Common myeloid progenitor, CD34-positive (primary cell): ENCODE data around the gene PLA2G4D.
"Not testable (repeated sequence)": the region's sequence is repeated elsewhere in the genome, so short reads cannot be mapped to it uniquely, and the experiment has no call there.

Experiments used
- CTCF ChIA-PET: fragments of 350-600 bp; sonication (Branson Sonifier 250); formaldehyde crosslinking; loops from one replicate; lab custom pipeline; 2021; ENCODE audit warnings: antibody characterized with exemption; lab: Charles Lee
- POLR2A ChIA-PET: fragments of 350-600 bp; sonication (Branson Sonifier 250); formaldehyde crosslinking; loops from one replicate; lab custom pipeline; 2021; ENCODE audit warnings: antibody characterized with exemption; lab: Charles Lee
- DNase-seq, 3 donors: peaks; one replicate each; pipeline versions ENCODE4 v3.0.0 to v3.0.0-alpha.2; 2013
- H3K27ac ChIP-seq, 2 experiments: 1 replicate in 1 of 2; 2 replicates in 1 of 2; pipeline ENCODE4 v1.7.0; 2013; ENCODE audit warnings: inconsistent platforms in 2 of 2, low read length in 2 of 2, mild to moderate bottlenecking in 2 of 2, low read depth in 1 of 2, moderate library complexity in 1 of 2; ENCODE audit not compliant: severe bottlenecking in 2 of 2, insufficient read depth in 1 of 2, poor library complexity in 1 of 2
- H3K27me3 ChIP-seq, 5 experiments: replicated peaks in 2 of 5; 1 replicate in 3 of 5; 2 replicates in 2 of 5; pipeline versions ENCODE4 v1.6.1 to v1.7.0; 2013; ENCODE audit warnings: low read length in 4 of 5, mild to moderate bottlenecking in 2 of 5, moderate library complexity in 2 of 5, inconsistent platforms in 1 of 5; ENCODE audit not compliant: insufficient read depth in 5 of 5, control insufficient read depth in 4 of 5
- H3K36me3 ChIP-seq, 4 experiments: 1 replicate in 2 of 4; 2 replicates in 2 of 4; pipeline versions ENCODE4 v1.6.1 to v1.7.0; 2013; ENCODE audit warnings: low read length in 3 of 4, control low read depth in 1 of 4, mild to moderate bottlenecking in 1 of 4; ENCODE audit not compliant: control insufficient read depth in 4 of 4, insufficient read depth in 4 of 4
- H3K4me1 ChIP-seq, 4 experiments: 1 replicate in 3 of 4; 2 replicates in 1 of 4; pipeline versions ENCODE4 v1.6.1 to v1.7.1; 2013; ENCODE audit warnings: low read length in 3 of 4, mild to moderate bottlenecking in 3 of 4, control low read depth in 1 of 4, inconsistent platforms in 1 of 4, moderate library complexity in 1 of 4; ENCODE audit not compliant: control insufficient read depth in 4 of 4, insufficient read depth in 4 of 4; ENCODE audit errors: control extremely low read depth in 1 of 4
- H3K4me3 ChIP-seq, 7 experiments: 1 replicate in 4 of 7; 2 replicates in 3 of 7; pipeline versions ENCODE4 v1.5.1 to v1.7.0; 2013; ENCODE audit warnings: mild to moderate bottlenecking in 7 of 7, low read length in 6 of 7, moderate library complexity in 6 of 7, inconsistent platforms in 2 of 7, low read depth in 2 of 7, control low read depth in 1 of 7; ENCODE audit not compliant: insufficient read depth in 4 of 7, control insufficient read depth in 1 of 7; ENCODE audit errors: extremely low read depth in 1 of 7
- H3K9me3 ChIP-seq, 5 experiments: 1 replicate in 4 of 5; 2 replicates in 1 of 5; pipeline versions ENCODE4 v1.6.1 to v1.7.1; 2013; ENCODE audit warnings: low read length in 4 of 5, mild to moderate bottlenecking in 2 of 5, inconsistent platforms in 1 of 5, low read depth in 1 of 5, moderate library complexity in 1 of 5; ENCODE audit not compliant: control insufficient read depth in 4 of 5, insufficient read depth in 2 of 5; ENCODE audit errors: control extremely low read depth in 1 of 5
- WGBS: methylation state at CpG from one replicate; pipeline ENCODE4 v1.1.5; 2013; ENCODE audit not compliant: insufficient coverage; 5-methylcytosine and 5-hydroxymethylcytosine counted together

Gene PLA2G4D

GRCh38 chr15:42093966-42094365 lies 396 bp downstream of the PLA2G4D start:
- CTCF ChIA-PET, result interaction anchor here (0.7 to 2.3 kb wide), 5 partner anchors 10 to 44 kb away, joined by 3 to 7 read pairs (median 3); no protein-coding TSS in a partner anchor
- no peaks in the 10 kb centered on the region for H3K27me3 ChIP-seq
- H3K4me3 ChIP-seq, result no peak overlapping the region
- no peaks in the 10 kb centered on the region for H3K9me3 ChIP-seq
- peaks cover 0 to 3% (median 0%) of the 10 kb centered on the region in 4 experiments for H3K4me1 ChIP-seq
- no peak overlapping the region for H3K27ac ChIP-seq
- no peaks in the 10 kb centered on the region for H3K36me3 ChIP-seq
- POLR2A ChIA-PET, result no interaction called here
- WGBS, result 100% methylated on average over 2 of the region's 7 CpGs
- no peak for DNase-seq

- no peaks in the 10 kb centered on the region for H3K36me3 ChIP-seq
- ChIA-PET POLR2A (no interaction called here), CTCF (interaction anchor here (1.3 to 2.3 kb wide), 3 partner anchors 11 to 35 kb away, joined by 3 to 7 read pairs (median 4); no protein-coding TSS in a partner anchor)
- 98% methylated on average over 19 of the region's 21 CpGs for WGBS
- peaks cover 0 to 2% (median 0%) of the 10 kb centered on the region in 5 experiments for H3K27me3 ChIP-seq
- DNase-seq, result no peak
- H3K27ac ChIP-seq, result no peak overlapping the region
- no peaks in the 10 kb centered on the region for H3K9me3 ChIP-seq
- no peak overlapping the region for H3K4me3 ChIP-seq
- peaks cover 0 to 7% (median 0%) of the 10 kb centered on the region in 4 experiments for H3K4me1 ChIP-seq
These were observed 1.7 kb downstream of the PLA2G4D start for GRCh38 chr15:42092398-42093318.

GRCh38 chr15:42091753-42092397 lies 2.5 kb downstream of the PLA2G4D start:
- H3K36me3 ChIP-seq, H3K4me1 ChIP-seq, DNase-seq, H3K27me3 ChIP-seq, H3K27ac ChIP-seq, H3K9me3 ChIP-seq, POLR2A ChIA-PET, H3K4me3 ChIP-seq: not testable (repeated sequence)
- CTCF ChIA-PET, result interaction anchor here (1.3 kb wide), 1 partner anchor 35 kb away, joined by 4 read pairs; no protein-coding TSS in a partner anchor
- 96% methylated on average over 10 of the region's 14 CpGs for WGBS

- peaks cover 0 to 2% (median 0%) of the 10 kb centered on the region in 5 experiments for H3K27me3 ChIP-seq
- POLR2A ChIA-PET, result no interaction called here
These were observed 3.6 kb downstream of the PLA2G4D start for GRCh38 chr15:42090781-42091180.

GRCh38 chr15:42090370-42090769 lies 4.0 kb downstream of the PLA2G4D start:
- Histone ChIP-seq H3K4me1 (peaks cover 0 to 7% (median 0%) of the 10 kb centered on the region in 4 experiments), H3K27me3 (peaks cover 0 to 2% (median 0%) of the 10 kb centered on the region in 5 experiments), H3K36me3 (no peaks in the 10 kb centered on the region), H3K9me3 (no peaks in the 10 kb centered on the region), H3K4me3 (no peak overlapping the region), H3K27ac (no peak overlapping the region)
- ChIA-PET CTCF (interaction anchor here (1.2 to 14.2 kb wide), 5 partner anchors 15 to 48 kb away, joined by 3 to 190 read pairs (median 5); no protein-coding TSS in a partner anchor), POLR2A (no interaction called here)
- no peak for DNase-seq
- WGBS, result 77% methylated on average over 5 of the region's 7 CpGs

More at GRCh38 chr15:42090781-42091180, 3.6 kb downstream of the PLA2G4D start:
- WGBS, result 98% methylated on average over 5 of the region's 9 CpGs
- DNase-seq, result no peak
- Histone ChIP-seq H3K36me3 (no peaks in the 10 kb centered on the region), H3K4me3 (no peak overlapping the region), H3K4me1 (peaks cover 0 to 7% (median 0%) of the 10 kb centered on the region in 4 experiments), H3K27ac (no peak overlapping the region), H3K9me3 (no peaks in the 10 kb centered on the region)
- CTCF ChIA-PET, result interaction anchor here (1.2 to 14.2 kb wide), 4 partner anchors 20 to 47 kb away, joined by 3 to 190 read pairs (median 5); no protein-coding TSS in a partner anchor

- Histone ChIP-seq H3K27ac (no peak overlapping the region), H3K4me1 (peaks cover 0 to 8% (median 1%) of the 10 kb centered on the region in 4 experiments), H3K36me3 (no peaks in the 10 kb centered on the region), H3K27me3 (peaks cover 0 to 2% (median 0%) of the 10 kb centered on the region in 5 experiments), H3K9me3 (no peaks in the 10 kb centered on the region), H3K4me3 (no peak overlapping the region)
- no peak for DNase-seq
- CTCF ChIA-PET, result interaction anchor here (1.2 to 14.2 kb wide), 5 partner anchors 15 to 48 kb away, joined by 3 to 190 read pairs (median 5); no protein-coding TSS in a partner anchor
- WGBS, result 100% methylated on average over 3 of the region's 4 CpGs
- POLR2A ChIA-PET, result no interaction called here
These were observed 4.4 kb downstream of the PLA2G4D start for GRCh38 chr15:42089942-42090341.
